Sciatic nerve (tissue), 2 donors: ENCODE measurements around the gene TSPAN14. TPM values are rescaled to one million over a fixed set of nuclear protein-coding genes. Genes with fewer than 3 reads are reported as not detected.

Source experiments
- ATAC-seq: fragments of 200-7000 bp; cut with Tn5 transposase; one replicate; pipeline ENCODE4 v1.9.1; 2020; ENCODE audit warnings: mild to moderate bottlenecking, moderate library complexity
- DNase-seq: peaks from one replicate; pipeline ENCODE4 v3.0.0-alpha.2; 2020; ENCODE audit warnings: low spot score
- intact Hi-C: fragments of 100-400 bp; cut with DNase I; formaldehyde crosslinking; loops from one replicate; pipeline ENCODE4 v1.14.2; 2022
- total RNA-seq: library from RNA; stranded (reverse); fragmentation: NEBNext Ultra II Directional; extraction: Animal tissue kit (Norgen Biotek cat#: 25700); gene quantifications from one replicate; pipeline ENCODE4 v1.2.1, GENCODE V29; 2021
- donor health status: DM: no; HTN: no; CAD: no.
- donor health status: DM: no; HTN: no; CAD: no.

Gene TSPAN14
- total RNA-seq, 1 donor from 2014 or later = 103 TPM

DNA sequence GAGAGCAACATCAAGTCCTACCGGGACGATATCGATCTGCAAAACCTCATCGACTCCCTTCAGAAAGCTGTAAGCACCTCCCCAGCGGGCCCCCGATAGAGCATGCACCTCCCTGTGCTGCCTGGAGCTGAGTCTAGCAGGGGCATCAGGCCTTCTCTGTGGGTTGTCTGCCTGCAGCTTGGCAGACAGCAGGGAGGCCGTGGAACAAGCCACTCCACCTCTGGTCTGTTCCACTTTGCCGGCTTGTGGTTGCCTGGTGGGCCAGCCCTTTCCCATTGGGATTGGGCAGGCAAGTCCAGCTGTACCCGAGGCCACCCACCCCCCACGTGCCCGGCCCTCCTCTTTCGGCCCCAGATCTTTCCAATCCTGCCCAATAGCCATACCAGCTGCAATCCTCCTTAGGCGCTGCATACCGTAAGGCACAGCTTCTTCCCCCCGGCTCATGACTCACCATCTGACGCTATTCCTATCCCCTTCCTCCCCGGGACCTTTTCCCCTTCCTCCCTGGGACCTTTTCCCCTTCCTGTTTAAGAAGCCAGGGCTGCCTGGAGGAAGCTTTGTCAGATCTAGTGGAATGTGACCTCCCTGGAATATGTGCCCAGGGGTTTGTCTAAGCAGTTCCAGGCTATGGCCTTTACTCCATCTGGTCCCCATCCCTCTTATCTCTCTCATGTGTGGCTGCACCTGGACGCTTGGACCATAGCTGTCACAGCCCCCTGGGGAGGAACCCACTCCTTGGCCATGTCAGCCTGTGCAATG, 55.5 kb downstream of the TSPAN14 start:
- ATAC-seq (peak; percentile 5), DNase-seq (no peak)
- intact Hi-C loops = loop anchor here (10.0 kb wide), 1 partner anchor 115 kb away; no protein-coding TSS in a partner anchor

DNA sequence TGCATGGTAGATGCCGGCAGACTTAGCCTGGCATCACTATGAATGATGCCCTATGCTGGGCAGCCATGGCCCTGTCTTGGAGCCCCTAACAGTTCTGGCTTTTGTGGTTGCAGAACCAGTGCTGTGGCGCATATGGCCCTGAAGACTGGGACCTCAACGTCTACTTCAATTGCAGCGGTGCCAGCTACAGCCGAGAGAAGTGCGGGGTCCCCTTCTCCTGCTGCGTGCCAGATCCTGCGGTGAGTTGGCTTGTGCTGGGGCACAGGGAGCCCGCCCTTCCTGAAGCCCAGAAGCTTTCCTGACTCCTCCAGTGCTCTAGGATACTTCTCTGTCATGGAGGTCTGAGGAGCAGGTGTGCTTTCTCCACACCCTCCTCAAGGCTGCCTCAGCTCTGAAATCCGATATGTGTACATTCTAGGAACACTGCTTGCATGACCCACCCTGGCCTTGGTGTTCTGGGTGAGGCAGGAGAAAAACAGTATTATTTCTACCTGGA, 58.0 kb downstream of the TSPAN14 start:
- no peak for DNase-seq
- no peak for ATAC-seq
- intact Hi-C loops = no loop called here

DNA sequence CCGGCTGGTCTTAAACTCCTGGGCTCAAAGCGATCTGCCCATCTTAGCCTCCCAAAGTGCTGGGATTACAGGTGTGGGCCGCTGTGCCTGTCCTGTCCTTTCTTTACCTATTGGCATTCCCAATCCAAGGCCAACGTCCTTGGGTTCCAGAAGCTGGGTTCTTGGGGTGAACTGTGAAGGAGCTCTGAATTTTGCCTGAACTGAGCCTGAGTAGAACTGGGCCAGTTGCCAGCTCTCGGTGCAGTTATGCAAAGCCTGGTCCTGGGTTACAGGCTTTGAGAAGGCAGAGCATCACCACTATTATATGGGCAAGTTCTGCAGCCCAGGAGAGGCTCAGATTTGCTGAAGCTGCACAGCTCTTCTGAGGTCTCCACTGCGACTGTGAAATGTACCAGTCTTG, 59.0 kb downstream of the TSPAN14 start:
- ATAC-seq (no peak), DNase-seq (no peak)
- intact Hi-C loops = no loop called here

DNA sequence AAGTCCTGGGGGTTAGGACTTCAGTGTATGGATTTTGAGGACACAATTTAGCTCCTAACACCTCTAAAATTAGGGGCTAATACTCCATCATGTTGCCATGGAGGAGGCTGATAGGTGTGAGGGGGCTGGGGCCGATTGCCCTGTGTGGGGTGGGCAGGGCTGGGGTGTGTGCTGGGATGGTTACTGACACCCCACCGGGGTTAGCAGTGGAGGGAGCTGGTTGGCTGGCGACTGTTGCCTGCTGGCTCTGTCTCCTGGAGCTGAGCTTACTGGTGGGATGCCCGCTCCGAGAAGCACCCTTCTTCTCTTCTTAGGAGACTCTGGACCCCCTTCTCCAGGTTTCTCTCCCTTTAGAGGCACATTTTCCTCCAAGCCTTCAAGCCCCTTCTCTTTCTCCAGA, 61.4 kb downstream of the TSPAN14 start:
- intact Hi-C loops = no loop called here
- ATAC-seq = no peak

DNA sequence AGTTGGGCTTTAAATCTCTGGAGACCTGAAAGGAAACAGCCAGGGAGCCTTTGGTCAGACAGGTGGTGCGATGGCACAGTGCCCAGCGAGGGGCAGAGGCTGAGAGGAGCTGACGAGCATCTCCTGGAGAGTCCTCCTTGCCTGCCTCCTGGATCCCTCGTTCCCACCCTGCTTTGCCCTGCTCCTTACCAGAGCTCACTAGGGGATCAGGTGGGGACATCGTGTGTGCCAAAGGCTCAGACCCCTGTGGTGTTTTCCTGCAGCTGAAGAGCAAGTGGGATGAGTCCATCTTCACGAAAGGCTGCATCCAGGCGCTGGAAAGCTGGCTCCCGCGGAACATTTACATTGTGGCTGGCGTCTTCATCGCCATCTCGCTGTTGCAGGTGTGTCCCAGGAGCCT, 61.8 kb downstream of the TSPAN14 start:
- intact Hi-C loops = no loop called here
- ATAC-seq (no peak), DNase-seq (no peak)

More for the DNA sequence above, 61.4 kb downstream of the TSPAN14 start:
- no peak for DNase-seq

DNA sequence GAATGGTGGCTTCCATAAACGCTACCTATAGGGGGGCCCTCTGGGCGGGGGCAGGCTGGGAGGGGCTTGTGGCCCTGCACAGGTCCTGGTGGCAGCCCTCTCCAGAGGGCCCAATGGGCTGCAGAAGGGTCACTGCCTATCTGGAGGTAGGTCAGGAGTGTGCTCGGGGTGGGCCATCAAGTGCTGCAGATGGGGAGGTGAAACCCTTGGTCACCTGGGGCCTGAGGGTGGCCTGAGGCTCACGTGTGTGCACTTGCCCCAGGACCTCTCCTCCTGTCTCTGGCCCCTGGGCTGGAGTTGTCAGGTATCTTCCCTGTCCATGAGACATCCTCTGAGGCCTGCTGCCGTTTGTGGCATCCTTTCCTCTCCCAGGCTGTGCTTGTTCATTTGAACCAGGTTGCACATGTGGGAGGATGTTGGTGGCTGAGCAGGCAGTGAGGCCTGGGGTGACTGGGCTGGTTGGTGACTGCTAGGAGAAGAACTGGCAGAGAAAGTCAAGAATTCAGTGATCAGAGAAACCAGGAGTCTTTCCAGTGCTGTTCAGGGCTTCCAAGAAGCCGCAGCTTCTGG, 62.5 kb downstream of the TSPAN14 start:
- ATAC-seq = no peak
- no peak for DNase-seq
- intact Hi-C loops = no loop called here

DNA sequence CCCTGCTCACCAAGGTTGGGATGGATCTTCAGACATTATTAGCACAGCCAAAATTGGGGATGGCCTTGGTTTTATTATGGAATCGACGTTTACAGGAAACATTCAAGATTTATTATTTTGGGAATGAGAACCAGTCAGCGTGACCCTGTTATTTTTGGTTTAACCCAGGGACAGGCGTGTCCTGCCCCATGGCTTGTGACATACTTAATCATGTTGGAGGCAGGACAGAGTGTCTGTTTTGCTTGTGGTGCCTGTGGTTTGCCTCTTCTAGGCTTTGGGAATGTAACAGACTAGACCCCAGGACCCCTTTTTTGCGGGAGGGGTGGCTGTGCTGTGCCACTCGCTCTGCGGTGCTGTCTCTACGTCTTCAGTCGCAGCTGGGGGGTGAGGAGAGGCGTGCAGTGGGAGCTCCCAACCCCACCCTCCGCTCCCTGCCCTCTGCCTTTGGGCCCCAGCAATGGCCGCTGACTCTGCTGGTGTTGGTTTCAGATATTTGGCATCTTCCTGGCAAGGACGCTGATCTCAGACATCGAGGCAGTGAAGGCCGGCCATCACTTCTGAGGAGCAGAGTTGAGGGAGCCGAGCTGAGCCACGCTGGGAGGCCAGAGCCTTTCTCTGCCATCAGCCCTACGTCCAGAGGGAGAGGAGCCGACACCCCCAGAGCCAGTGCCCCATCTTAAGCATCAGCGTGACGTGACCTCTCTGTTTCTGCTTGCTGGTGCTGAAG, 63.5 kb downstream of the TSPAN14 start:
- peak; percentile 54 for DNase-seq
- peak; percentile 41 for ATAC-seq
- intact Hi-C loops = no loop called here

DNA sequence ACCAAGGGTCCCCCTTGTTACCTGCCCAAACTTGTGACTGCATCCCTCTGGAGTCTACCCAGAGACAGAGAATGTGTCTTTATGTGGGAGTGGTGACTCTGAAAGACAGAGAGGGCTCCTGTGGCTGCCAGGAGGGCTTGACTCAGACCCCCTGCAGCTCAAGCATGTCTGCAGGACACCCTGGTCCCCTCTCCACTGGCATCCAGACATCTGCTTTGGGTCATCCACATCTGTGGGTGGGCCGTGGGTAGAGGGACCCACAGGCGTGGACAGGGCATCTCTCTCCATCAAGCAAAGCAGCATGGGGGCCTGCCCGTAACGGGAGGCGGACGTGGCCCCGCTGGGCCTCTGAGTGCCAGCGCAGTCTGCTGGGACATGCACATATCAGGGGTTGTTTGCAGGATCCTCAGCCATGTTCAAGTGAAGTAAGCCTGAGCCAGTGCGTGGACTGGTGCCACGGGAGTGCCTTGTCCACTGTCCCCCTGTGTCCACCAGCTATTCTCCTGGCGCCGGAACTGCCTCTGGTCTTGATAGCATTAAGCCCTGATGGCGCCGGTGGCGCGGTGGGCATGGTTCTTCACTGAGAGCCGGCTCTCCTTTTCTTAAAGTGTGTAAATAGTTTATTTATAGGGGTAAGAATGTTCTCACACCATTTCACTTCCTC, 64.2 kb downstream of the TSPAN14 start:
- DNase-seq = peak; percentile 38
- no peak for ATAC-seq
- intact Hi-C loops = no loop called here

DNA sequence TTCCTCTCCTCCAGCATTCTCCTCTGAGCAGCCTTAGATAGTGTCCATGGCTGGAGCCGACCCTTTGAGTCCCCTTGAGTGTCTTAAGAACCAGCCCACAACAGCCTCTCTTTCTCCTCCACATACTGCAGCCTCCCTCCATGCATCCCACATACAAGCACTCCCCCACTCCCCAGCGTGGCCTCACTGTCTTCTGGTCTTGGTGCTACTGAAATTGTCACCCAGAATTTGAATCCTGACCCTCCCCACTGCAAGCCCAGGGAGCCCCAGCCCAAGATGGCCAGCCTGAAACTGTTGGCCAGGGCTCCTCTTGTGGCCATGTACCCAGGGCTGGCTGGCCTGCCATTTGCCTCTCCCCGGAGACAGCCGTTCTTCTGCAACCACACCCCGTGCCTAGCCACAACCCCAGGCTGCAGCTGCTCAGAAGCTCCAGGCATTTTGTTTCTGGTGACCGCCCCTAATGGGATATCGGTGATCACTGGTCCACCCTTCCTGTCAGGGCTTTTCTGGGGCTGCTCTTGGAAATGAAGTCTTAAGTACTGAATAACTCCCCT, 64.8 kb downstream of the TSPAN14 start:
- intact Hi-C loops = no loop called here
- DNase-seq = no peak
- peak; percentile 25 for ATAC-seq

DNA sequence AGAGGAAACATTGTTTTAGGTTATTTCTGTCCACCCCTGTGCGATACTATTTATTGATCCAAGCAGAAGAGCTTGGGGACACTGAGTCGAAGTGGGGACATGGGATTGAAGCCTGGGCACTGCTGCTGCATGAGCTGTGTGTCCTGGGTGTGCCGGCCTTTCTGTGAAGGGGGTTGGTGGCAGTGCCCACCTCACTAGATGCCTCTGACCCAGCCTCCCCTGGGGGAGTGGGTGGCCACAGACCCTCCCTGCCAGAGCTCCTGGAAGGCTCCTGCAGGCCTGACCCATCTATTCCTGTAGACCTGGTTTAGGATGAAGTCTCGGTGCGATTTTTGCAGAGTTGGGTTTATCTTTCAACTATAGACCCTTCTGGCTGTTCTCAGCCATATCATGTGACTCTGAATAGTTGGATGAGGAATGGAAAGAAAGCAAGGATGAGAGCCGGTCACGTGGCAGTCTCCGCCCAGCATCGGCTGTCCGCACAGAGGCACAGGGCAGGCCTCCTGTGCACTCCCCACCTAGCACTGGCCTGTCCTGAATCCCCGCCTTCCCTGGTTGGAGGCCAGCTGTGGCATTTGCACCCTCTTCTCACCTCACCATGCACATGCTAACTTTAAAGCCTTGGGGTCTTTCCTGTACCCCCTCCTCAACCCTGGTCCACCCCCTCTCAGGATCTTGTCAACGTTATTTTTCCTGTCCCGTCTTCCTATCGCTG, 66.0 kb downstream of the TSPAN14 start:
- DNase-seq (no peak), ATAC-seq (peak; percentile 7)
- intact Hi-C loops = no loop called here

DNA sequence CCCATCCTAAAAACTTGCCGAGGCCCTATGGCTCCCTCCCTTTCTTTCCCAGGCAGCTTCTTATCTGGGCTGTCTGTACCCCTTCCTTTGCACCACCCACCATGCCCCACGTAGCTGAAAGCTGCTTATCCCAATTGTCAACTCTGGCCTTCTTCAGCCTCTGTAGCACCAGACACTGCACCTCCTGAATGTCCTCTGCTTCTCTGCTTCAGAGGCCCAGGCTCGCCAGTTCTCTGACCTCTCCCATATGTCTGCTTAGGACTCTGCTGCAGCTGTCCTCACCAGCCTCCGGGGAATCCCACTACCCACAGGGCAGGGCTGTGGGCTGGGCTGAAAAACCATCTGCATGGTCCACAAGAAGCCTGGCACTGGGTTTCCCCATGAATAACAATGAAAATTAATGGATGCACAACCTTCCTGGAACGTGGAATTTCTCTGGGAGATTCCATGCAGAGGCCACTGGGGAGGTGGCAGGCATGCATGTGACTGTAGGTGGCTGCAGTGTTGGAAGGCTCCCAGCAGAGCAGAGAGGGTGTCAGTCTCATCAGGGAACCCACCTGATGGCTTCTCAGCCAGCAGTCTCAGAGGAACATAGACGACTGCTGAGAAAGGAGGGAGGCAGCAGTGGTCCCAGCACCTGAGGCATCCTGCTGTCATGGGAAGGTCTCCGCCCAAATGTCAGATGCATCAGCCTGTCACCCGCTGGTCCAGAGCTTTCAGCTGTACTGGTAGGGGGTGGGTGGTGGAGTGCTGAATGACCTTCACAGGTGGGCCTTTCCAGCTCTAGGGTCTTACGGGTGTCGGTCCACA, 66.8 kb downstream of the TSPAN14 start:
- DNase-seq (no peak), ATAC-seq (no peak)
- intact Hi-C loops = no loop called here

DNA sequence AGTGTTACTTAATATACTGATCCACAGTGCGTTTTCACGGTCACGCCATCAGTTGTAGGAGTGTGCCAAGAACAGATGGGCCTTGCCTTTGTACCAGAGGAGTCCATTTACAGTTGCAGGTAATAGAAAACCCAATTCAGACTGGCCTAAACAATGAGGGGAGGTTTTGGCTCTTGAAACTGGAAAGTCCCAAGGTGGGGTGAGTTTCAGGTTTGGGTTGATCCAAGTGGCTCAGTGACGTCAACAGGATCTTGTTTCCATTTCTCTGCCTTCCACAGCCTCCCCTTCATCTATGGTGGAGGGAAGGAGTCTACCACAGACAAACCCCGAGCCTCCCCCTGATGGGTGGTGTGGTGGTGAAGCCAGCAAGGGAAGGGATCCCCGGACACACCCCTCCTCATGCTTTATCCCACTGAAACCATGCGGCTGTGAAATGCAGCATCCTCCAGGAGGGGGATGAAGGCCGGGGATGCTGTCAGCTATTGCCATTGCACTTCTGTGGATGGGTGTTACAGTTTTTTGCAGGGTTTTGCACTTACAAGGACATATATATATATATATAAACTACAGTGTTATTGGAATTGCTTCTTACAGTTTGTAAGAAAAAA, 68.8 kb downstream of the TSPAN14 start:
- intact Hi-C loops = no loop called here
- DNase-seq = no peak
- no peak for ATAC-seq

DNA sequence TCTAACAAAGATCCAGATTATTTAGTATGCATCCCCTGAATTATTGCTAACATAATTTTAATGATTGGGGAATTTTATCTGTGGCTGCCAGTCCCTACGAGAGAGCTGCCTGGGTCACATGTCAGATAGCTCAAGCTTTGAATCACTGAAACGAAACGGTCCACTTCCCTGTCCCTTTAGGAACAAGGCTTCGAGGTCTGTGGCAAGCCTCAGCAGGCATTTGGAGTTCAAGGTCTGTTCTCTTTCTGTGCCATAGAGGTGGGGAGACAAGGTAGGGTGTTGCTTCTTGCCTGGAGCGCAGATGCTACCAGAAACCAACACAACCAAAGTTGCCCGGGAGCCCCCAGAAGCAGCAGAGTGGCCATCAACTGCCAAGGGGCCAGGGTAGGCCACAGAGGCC, 69.7 kb downstream of the TSPAN14 start:
- intact Hi-C loops = no loop called here
- no peak for ATAC-seq
- no peak for DNase-seq

DNA sequence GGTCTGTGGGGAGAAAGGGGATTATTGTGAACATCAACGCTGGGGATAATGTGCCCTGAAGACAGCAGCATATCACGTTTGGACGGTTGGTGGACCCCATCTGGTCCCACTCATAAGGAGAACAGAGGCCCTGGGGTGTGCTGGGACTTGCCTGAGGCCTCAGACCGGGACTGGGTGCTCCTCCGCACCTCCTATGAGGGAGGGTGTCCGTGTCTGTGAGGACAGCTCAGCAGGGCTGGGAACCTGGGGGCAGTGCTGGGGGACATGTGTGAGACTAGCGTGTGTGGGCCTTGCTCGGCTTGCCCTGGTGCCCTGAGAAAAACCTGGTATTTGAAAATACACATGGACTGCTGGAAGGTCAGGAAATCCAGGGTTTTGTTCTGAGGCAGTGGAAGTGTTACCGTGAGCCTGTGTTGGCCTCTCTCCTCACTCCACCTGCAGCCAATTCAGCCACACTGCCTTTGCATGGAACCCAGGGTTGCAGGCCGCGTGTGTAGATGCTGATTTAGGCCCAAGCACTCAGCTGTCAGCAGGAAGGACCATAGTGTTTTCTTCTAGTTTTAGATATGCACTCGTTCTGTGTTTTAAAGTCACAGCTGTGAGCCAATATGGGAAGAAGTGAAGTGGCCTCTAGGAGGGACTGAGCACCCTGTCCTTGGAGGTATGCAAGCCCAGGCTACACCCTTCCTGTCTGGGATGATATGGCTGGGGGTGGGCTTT, 70.2 kb downstream of the TSPAN14 start:
- ATAC-seq (no peak), DNase-seq (no peak)
- intact Hi-C loops = no loop called here

DNA sequence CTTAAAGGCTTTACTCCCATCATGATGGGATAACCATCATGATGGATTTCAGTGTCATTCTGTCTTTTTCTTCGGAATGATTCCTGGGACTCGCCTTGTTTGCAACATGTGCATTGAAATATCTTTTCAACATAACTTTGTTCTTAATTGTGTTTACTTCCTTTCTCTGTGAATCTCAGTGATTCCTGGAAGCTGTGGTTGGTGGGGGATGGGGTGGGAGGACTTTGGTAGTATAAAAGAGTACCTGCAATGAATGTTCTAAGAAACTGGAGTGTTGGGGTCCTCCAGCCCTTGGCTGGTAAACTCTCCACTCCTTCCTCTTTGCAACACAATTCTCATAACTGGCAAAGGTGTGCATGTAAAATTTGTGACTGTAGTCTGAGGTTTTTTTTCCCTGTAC, 72.1 kb downstream of the TSPAN14 start:
- intact Hi-C loops = no loop called here
- ATAC-seq = no peak
- DNase-seq = no peak

DNA sequence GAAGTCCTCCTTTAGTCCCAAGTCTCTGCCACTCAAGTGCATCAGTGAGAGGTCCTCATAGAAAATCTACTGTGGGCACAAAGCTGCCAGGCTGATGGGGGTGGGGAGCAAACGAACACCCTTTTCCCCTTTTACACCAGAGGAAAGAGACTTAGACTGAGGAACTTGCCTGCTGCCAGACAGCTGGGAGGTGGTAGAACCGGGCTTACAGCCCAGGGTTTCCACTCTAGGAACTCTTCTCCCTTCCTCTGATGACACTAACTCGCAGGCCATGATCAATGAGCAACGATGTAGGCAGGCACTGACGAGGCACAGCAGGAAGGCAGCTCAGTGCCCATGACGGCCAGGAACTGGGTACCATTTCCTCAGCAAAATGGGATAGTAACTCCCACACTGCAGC, 72.6 kb downstream of the TSPAN14 start:
- no peak for ATAC-seq

DNA sequence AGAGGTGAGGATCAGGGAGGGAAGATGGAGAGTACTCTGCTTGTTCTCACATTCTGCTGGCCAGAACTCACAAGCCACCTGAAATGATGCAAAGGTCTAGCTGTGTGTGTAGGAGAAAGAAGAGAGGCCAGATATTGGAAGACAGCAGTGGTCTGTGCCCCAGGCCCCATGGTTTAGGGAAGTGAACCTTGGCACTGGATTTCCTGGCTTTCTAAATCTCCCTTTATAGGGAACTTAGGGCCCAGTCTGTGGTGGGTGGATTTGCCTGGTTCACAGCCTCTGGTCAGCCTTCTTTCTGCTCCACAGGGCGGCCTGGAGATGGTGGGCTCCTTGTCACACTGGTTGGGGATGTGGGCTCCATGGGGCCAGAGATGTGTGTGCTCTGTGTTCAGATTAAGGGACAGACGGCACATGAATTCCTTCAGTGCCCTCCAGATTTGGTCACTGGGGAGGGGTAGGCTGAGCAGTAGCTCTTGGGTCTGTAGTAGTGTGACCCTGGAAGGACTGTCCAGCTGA, 74.1 kb downstream of the TSPAN14 start:
- DNase-seq (no peak), ATAC-seq (peak; percentile 57)
- intact Hi-C loops = no loop called here

More for the DNA sequence above, 72.6 kb downstream of the TSPAN14 start:
- DNase-seq = no peak
- intact Hi-C loops = no loop called here
